Epidermal melanocyte (primary cell): ENCODE data around the gene FBXW12.

Experiments
- DNase-seq: peaks from one replicate; pipeline ENCODE4 v3.0.0; 2011; ENCODE audit warnings: low spot score; ENCODE audit not compliant: insufficient read length

The FBXW12 gene

GRCh38 chr3:48407542-48408099, 35.6 kb downstream of the FBXW12 start:
- peak; percentile 15 for DNase-seq

- DNase-seq = peak; percentile 9
Measured at GRCh38 chr3:48408823-48409281, 36.8 kb downstream of the FBXW12 start.

DNA sequence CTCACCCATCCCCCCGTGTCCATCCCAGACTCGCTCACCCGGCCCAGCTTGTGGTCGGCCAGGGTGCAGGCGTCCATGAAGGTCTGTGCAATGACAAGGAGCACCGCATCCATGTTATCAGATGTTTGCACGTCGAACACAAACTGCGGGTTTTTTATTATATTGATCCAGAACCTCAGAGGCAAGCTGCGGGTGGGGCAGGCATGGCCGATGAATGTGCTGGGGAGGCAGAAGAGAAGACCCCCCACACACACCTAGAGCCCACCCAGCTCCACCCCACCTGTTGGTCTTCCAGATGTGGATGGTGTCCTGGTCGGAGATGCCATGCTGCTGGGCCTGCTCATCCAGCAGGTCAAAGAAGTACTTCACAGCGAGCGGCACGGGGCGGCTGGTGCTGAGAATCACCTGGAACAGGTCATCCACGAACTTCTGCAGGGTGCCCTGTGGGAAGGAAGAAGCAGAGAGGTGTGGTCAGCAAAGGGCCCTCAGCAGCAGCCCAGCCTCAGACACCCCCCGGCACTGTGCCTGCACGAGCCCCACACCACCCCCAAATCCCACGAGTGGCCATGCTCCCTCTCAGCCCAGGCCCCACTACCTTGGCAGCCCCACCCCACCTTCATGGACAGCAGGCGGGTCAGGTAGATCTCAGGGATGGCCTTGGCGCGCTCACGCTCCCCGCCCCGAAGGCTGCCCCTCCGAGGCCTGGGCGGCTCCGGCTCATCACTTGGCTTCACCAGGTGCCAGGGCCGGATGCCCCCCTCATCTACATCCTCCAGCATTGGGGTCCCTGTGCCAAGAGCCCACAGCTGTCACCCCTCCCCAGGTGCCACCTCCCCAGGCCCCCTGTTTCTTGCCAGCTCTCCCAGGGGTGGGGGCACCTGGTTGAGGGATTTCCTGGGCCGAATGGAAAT, 37.5 kb downstream of the FBXW12 start:
- peak; percentile 16 for DNase-seq

- DNase-seq = peak; percentile 8
Measured at GRCh38 chr3:48410205-48411040, 38.4 kb downstream of the FBXW12 start.

DNA sequence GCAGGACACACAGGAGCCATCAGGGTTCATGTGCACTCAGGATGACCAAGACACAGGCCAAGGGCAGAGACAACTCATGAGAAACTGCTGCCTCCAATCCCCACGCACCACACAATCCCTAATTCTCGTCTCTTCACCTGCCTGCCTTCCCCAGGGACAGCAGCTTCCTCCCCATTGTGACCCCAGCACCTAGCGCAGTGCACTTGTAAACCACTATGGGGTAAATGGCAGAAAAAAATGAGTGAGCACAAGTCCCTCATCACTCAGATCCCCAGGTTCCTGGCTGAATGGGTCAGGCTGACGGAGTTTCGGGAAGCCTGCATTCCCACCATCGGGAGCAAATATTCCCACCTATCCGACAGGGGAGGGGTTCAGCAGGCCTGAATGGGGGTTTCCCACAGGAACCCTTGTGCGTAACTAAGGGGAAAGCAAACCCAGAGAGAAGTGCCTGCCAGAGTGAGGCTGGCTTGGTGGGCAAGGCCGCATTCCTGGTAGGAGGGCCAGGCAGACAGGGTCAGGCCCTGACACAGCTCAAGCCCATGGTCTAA, 39.1 kb downstream of the FBXW12 start:
- DNase-seq = peak; percentile 8

- no peak for DNase-seq
Measured at GRCh38 chr3:48411606-48412374, 39.8 kb downstream of the FBXW12 start.

DNA sequence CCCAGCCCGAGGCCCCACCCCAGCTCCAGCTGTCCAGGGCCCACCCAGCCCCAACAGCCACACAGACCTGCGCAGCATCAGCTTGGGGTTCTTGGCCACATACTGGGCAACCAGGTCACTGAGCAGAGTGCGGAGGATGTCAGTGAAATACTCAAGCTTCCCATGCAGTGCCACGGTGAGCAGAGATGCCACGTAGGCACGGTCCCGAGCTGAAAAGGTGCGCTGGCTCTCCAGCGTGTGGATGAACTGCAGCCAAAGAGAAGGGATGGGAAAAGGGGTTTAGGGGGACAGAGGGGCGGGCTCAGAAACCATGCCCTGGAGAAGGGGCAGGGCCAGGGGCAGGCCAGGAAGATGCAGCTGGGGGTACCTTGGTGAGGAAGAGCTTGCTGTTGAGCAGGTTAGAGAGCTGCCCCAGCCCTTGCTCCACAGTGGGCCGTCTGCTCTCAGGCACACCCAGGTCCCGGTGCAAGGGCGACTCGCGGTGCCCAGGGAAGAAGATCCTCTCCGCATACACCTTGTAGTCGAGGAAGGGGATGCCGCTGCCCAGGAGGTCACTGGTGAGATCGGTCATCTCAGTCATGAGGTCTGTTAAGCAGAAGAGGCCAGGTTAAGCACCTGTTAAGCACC, 40.5 kb downstream of the FBXW12 start:
- DNase-seq = no peak

DNA sequence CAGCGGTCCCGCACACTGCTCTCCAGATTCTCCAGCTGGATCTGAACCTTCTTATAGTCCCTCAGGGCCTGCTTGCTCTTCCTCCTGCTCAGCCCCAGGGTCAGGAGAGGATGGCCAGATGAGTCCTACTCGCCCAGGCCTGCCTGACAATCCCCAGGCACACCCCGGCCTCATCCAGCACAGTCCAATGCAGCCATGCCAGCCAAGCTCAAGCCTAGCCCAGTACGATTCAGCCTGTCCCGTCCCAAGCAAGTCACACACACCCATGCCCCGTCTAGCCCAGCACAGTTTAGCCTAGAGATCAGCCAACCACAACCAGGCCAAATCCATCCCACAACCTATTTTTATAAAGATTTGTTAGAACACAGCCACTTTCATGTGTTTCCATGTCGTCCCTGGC, 41.1 kb downstream of the FBXW12 start:
- DNase-seq = no peak

- no peak for DNase-seq
Measured at GRCh38 chr3:48413611-48414010, 41.6 kb downstream of the FBXW12 start.

- no peak for DNase-seq
Measured at GRCh38 chr3:48414376-48415250, 42.6 kb downstream of the FBXW12 start.

DNA sequence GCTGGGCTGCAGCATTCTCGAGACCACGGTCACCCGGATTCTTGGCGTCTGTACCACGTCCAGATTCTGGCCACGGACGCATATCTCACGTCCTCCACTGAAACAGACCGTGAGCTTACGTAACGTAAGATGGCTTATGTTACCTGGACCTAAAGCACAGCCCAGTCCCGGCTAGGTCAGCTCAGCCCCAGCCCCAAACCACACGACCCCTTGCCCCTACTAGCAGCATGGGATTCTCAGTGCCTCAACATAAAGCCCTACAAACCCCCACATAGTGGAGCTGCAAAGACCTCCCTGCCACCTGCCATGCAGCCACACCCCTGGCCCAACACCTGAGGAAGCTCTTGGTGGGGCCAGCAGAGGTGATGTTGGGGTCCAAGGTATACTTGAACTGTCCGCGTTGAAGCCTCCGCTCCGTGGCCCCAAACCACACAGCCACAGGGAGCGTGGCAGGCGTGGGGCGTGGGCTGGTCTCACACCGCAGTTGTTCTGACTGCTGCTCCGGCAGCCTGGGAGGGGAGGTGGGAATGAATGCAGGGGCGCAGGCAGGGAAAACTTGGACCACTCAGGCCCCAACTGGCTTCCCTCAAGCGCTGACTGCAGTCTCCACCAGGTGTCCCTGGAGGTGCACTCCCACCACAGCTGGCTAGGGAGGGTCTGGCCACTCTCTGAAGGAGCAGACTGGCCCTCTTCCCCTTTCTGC, 43.4 kb downstream of the FBXW12 start:
- no peak for DNase-seq

DNA sequence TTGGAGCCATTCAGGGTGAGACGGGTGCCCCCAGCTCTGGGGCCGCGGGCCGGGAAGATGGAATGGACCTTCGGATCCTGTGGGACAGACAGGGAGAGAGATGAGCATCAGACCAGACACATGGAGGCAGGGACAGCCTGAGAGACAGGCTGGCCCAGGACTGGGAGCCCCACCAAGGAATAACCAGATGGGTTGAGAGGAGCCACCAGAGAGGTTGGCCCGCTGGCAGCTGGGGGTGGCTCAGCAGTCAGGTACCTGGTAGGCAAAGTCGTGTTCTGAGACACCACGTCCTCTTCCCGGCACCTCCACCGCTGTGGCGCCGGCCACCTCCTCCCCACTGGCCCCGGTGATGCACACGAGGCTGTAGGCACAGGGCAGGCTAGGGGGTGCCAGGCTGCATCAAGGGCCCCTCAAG, 44.1 kb downstream of the FBXW12 start:
- no peak for DNase-seq

DNA sequence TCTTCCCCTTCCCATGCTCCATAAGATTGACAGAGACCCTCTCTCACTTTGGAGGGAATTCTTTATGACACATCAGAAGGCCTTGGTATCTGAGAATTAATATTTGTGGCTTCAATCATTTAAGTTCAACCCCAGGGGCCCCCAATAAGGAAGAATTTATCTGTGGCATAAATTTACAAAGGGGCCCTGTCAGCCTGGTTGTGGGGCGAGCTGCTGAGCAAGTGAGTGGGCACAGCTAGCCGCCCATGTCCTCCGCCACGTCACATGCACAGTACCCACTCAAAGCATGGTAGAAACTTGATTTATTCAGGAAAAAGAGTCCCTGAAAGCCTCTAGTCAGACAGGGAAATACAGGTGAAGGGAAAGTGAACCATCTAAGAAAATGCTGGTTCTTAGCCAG, 44.5 kb downstream of the FBXW12 start:
- DNase-seq = no peak

- no peak for DNase-seq
Measured at GRCh38 chr3:48417529-48418108, 45.6 kb downstream of the FBXW12 start.

DNA sequence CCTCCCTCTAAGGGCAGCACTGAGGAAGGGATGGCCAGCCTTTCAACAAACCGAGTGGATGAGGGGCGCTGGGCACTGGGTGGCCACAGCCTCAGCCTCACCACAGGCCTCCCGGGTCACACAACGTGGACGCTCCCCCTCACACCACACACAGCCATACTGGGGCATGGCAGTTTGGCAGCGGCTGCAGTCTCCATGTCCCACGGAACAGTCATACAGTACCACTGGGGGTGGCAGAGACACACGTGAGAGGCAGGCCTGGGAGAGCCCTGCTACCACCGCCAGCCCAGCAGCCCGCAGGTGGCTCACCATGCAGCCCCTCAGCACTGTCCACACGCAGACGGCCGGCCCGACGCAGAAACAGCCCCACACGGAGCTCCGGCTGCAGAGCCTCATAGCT, 46.1 kb downstream of the FBXW12 start:
- DNase-seq = no peak

- no peak for DNase-seq
Measured at GRCh38 chr3:48418651-48419050, 46.6 kb downstream of the FBXW12 start.

- DNase-seq = no peak
Measured at GRCh38 chr3:48419149-48419548, 47.1 kb downstream of the FBXW12 start.

- DNase-seq = no peak
Measured at GRCh38 chr3:48419597-48419996, 47.6 kb downstream of the FBXW12 start.
